ENCODE measurements around the gene PTPN20.

DNA sequence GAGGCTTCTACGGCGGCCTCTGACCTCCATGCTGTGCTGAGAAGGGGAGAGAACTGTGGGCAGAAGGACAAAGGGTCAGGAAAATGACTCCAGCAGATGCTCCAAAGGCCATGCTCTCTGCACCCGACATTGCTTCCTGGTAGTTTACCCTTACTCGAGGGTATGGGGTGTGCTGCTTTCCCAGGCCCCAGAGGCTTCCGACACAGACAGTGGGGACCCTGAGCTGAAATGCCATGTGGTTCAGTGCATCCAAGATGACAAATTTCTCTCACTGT, 130.9 kb downstream of the PTPN20 start:
- TF ChIP-seq, protein P1, sequence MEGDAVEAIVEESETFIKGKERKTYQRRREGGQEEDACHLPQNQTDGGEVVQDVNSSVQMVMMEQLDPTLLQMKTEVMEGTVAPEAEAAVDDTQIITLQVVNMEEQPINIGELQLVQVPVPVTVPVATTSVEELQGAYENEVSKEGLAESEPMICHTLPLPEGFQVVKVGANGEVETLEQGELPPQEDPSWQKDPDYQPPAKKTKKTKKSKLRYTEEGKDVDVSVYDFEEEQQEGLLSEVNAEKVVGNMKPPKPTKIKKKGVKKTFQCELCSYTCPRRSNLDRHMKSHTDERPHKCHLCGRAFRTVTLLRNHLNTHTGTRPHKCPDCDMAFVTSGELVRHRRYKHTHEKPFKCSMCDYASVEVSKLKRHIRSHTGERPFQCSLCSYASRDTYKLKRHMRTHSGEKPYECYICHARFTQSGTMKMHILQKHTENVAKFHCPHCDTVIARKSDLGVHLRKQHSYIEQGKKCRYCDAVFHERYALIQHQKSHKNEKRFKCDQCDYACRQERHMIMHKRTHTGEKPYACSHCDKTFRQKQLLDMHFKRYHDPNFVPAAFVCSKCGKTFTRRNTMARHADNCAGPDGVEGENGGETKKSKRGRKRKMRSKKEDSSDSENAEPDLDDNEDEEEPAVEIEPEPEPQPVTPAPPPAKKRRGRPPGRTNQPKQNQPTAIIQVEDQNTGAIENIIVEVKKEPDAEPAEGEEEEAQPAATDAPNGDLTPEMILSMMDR (IDR thresholded peaks at IDR 0.05) = no peak
- TF ChIP-seq ZFP36 (IDR thresholded peaks at IDR 0.05; ENCODE audit: borderline replicate concordance, partially characterized antibody) (no peak), JUNB (IDR thresholded peaks at IDR 0.05) (no peak), RAD21 (conservative IDR thresholded peaks at IDR 0.05 in 1 of 2, IDR thresholded peaks at IDR 0.05 in 1 of 2) (no peak), RFX5 (IDR thresholded peaks at IDR 0.05) (no peak), EP300 (IDR thresholded peaks at IDR 0.05) (no peak)
